Thoracic aorta (tissue), 2 donors: ENCODE data around the gene CEP19. TPM values are rescaled to one million over a fixed set of nuclear protein-coding genes. Genes with fewer than 3 reads are reported as not detected.

Experiments
- ATAC-seq: fragments of 150-250 bp; one replicate; pipeline ENCODE4 v1.8.0; 2017; ENCODE audit warnings: low read depth; ENCODE audit not compliant: insufficient number of reproducible peaks, low FRiP score
- DNase-seq: peaks from one replicate; pipeline ENCODE4 v3.0.0-alpha.2; 2020; ENCODE audit warnings: low spot score
- H3K27ac ChIP-seq, 2 donors: fragments of 200-600 bp; sonication (generic); 1 replicate in 1 of 2; 2 replicates in 1 of 2; pipeline ENCODE4 v1.5.1; 2016; ENCODE audit warnings: mild to moderate bottlenecking in 2 of 2, moderate library complexity in 2 of 2
- H3K27me3 ChIP-seq: fragments of 200-600 bp; sonication (generic); replicated peaks from 2 replicates; pipeline ENCODE4 v1.6.0; 2016; ENCODE audit warnings: mild to moderate bottlenecking; ENCODE audit not compliant: insufficient read depth
- H3K36me3 ChIP-seq: fragments of 200-600 bp; sonication (generic); one replicate; pipeline ENCODE4 v1.5.1; 2016
- H3K4me1 ChIP-seq, 2 donors: fragments of 200-600 bp; sonication (generic); 1 replicate in 1 of 2; 2 replicates in 1 of 2; pipeline versions ENCODE4 v1.5.1 to v1.6.0; 2016; ENCODE audit warnings: low read depth in 2 of 2, mild to moderate bottlenecking in 1 of 2; ENCODE audit not compliant: control insufficient read depth in 1 of 2
- H3K4me3 ChIP-seq: fragments of 200-600 bp; sonication (generic); 2 replicates; pipeline ENCODE4 v1.5.1; 2016; ENCODE audit warnings: mild to moderate bottlenecking
- H3K9me3 ChIP-seq: fragments of 200-600 bp; sonication (generic); 2 replicates; pipeline ENCODE4 v1.5.1; 2016
- total RNA-seq, 2 donors: library from RNA; depleted of rRNA; stranded (reverse); fragments of >200 nt; gene quantifications; one replicate each; pipeline versions ENCODE4 v1.1.0 to v1.2.3, GENCODE V29; 2016
- TF ChIP-seq, protein P1 (sequence below): fragments of 200-600 bp; sonication (generic); IDR thresholded peaks from one replicate; pipeline ENCODE4 v1.5.1; 2019; ENCODE audit warnings: antibody characterized with exemption

Gene CEP19
- total RNA-seq, 2 donors from 2014 or later = 0.42 to 7.3 TPM

DNA sequence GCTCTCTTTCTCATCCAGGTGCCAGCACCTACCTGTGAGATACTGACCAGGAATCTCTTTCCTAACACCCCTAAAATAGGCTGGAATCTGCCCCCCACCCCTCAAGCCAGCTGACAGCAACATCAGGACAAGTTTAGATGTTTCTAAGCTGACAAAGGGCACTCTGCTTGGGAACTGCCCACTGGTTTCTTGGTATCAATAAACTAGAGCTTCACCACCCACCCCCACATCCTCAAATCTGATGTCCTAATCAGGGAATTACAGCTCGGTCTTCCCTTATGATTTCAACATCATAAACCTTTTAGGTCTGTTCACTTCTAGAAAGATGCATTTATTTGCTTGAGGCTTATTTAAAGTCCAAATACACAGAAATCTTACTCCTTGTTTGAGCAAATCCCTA, 34.7 kb downstream of the CEP19 start:
- TF ChIP-seq, protein P1, sequence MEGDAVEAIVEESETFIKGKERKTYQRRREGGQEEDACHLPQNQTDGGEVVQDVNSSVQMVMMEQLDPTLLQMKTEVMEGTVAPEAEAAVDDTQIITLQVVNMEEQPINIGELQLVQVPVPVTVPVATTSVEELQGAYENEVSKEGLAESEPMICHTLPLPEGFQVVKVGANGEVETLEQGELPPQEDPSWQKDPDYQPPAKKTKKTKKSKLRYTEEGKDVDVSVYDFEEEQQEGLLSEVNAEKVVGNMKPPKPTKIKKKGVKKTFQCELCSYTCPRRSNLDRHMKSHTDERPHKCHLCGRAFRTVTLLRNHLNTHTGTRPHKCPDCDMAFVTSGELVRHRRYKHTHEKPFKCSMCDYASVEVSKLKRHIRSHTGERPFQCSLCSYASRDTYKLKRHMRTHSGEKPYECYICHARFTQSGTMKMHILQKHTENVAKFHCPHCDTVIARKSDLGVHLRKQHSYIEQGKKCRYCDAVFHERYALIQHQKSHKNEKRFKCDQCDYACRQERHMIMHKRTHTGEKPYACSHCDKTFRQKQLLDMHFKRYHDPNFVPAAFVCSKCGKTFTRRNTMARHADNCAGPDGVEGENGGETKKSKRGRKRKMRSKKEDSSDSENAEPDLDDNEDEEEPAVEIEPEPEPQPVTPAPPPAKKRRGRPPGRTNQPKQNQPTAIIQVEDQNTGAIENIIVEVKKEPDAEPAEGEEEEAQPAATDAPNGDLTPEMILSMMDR = no peak
- Histone ChIP-seq H3K4me3 (no peak overlapping the region), H3K9me3 (no peaks in the 10 kb centered on the region), H3K4me1 (no peaks in the 10 kb centered on the region), H3K27ac (no peak overlapping the region), H3K27me3 (no peaks in the 10 kb centered on the region), H3K36me3 (no peaks in the 10 kb centered on the region)
- ATAC-seq (no peak), DNase-seq (no peak)

DNA sequence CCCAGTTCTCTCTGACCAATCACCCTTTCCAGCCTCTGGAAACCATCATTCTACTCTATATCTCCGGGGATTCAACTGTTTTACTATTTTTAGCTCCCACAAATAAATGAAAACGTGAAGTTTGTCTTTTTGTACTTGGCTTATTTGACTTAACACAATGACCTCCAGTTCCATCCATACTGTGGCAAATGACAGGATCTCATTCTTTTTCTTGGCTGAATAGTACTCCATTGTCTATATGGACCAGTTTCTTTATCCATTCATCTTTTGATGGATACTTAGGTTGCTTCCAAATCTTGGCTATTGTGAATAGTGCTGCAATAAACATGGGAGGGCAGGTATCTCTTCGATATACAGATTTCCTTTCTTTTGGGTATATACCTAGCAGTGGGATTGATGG, 38.4 kb downstream of the CEP19 start:
- H3K4me1 ChIP-seq = no peaks in the 10 kb centered on the region
- DNase-seq (no peak), ATAC-seq (no peak)
- H3K36me3 ChIP-seq = no peaks in the 10 kb centered on the region
- H3K27ac ChIP-seq = no peak overlapping the region
- no peak overlapping the region for H3K4me3 ChIP-seq
- no peaks in the 10 kb centered on the region for H3K9me3 ChIP-seq
- TF ChIP-seq, protein P1 = no peak
- H3K27me3 ChIP-seq = no peaks in the 10 kb centered on the region

DNA sequence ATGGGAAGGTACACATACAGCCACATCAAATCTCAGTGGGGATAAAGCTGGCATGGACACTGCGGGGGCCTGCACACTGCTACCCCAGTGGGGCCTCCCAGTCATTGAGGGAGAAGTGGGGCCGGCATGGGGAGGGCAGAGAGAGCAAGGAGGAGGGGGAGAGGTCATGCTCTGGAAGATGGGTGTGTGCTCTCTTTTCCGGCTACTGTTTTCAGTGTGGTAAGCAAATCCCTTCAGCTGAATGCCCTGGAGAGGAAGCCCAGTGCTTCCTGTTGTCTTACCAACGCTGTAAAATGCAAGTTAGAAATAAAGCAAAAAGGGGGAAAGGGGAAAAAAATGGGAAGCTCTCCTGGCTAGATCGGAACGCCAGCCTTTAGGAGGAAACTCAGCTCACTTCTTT, 41.7 kb downstream of the CEP19 start:
- no peaks in the 10 kb centered on the region for H3K36me3 ChIP-seq
- H3K9me3 ChIP-seq = no peaks in the 10 kb centered on the region
- no peak overlapping the region for H3K4me3 ChIP-seq
- H3K4me1 ChIP-seq = no peaks in the 10 kb centered on the region
- ATAC-seq (no peak), DNase-seq (no peak)
- TF ChIP-seq, protein P1 = no peak
- no peaks in the 10 kb centered on the region for H3K27me3 ChIP-seq
- no peak overlapping the region for H3K27ac ChIP-seq

DNA sequence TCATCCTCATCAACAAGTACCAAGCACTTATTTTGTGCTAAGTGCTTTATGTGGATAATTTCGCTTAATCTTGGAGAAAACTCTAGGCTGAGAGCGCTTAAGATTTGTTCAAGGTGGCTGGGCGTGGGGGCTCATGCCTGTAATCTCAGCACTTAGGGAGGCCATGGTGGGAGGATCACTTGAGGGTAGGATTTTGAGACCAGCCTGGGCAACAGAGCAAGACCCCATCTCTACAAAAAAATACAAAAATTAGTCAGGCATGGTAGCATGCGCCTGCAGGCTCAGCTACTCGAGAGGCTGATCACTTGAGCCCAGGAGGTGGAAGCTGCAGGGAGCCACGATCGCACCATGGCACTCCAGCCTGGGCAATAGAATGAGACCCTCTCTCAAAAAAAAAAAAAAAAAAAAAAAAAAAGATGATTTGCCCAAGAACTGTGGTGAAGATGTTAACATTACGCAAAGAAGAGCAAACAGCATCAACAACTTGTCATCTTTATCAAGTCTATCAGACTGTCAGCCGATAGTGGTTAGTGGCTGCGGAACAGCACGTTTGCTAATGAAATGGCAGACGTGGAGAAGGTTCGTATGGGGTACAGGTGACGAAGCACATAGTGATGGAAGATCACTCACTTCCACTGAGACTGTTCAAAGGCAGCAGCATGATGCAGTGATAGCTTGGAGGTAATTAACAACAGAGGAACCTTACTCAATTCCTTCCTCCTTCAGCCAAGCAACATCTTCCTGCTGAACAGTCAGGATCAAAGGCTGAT, 44.8 kb downstream of the CEP19 start:
- ATAC-seq = no peak

DNA sequence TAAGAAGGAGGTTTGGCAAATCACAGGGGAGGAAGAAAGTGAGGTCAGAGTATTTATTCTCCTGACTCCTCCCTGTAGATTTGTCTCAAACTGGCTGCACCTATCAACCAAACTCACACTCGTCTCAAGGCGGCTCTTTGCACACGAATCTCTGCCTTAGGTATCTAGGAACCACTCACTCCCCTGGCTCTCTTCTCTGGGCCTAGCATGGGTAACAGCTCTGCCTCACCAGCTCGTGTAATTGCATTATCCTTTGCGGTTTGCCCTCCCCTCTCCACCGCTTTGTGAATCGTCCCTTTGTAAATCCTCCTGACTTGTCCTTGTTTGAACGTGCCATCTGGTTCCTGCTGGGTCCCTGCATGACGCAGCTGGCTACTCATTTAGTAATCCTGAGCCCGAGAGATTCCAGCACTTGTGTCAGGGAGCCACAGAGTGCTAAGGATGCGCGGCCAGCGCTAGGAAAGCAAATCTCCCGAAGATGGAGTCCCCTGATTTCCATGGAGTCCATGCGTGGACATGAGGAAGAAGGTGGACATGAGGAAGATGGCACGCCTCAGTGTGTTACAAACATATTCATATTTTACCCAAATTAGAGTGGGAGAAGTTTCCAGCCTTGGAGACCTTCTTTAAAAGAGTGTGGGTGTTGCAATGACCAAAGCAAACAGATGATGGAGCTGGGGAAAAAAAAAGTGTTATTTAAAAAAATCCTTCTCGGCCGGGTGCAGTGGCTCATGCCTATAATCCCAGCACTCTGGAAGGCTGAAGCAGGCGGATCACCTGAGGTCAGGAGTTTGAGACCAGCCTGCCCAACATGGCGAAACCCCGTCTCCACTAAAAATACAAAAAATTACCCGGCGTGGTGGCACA, 45.8 kb downstream of the CEP19 start:
- no peak for ATAC-seq
- Histone ChIP-seq H3K4me1 (no peaks in the 10 kb centered on the region), H3K9me3 (no peaks in the 10 kb centered on the region), H3K27ac (no peak overlapping the region), H3K4me3 (no peak overlapping the region), H3K27me3 (no peaks in the 10 kb centered on the region), H3K36me3 (no peaks in the 10 kb centered on the region)
- TF ChIP-seq, protein P1 = no peak
- no peak for DNase-seq

More for the DNA sequence above, 44.8 kb downstream of the CEP19 start:
- DNase-seq = no peak
- Histone ChIP-seq H3K4me3 (no peak overlapping the region), H3K36me3 (no peaks in the 10 kb centered on the region), H3K9me3 (no peaks in the 10 kb centered on the region), H3K27me3 (no peaks in the 10 kb centered on the region), H3K27ac (no peak overlapping the region), H3K4me1 (no peaks in the 10 kb centered on the region)
- TF ChIP-seq, protein P1 = no peak
